Ishikawa (cell line): ENCODE data around the gene INSYN2B.

ENCODE experiments used
- CEBPB ChIP-seq: IDR thresholded peaks from 2 replicates; pipeline ENCODE4 v1.6.1; 2012
- CREB1 ChIP-seq: IDR thresholded peaks from 2 replicates; pipeline ENCODE4 v1.6.1; 2012; ENCODE audit warnings: low read depth
- EGR1 ChIP-seq: IDR thresholded peaks from 2 replicates; pipeline ENCODE4 v1.6.1; 2012
- EP300 ChIP-seq: IDR thresholded peaks from 2 replicates; pipeline ENCODE4 v1.6.1; 2012; ENCODE audit warnings: borderline replicate concordance
- FOXM1 ChIP-seq: IDR thresholded peaks from 2 replicates; pipeline ENCODE4 v1.6.1; 2012; ENCODE audit warnings: low read depth, borderline replicate concordance
- MAX ChIP-seq: IDR thresholded peaks from 2 replicates; pipeline ENCODE4 v1.6.1; 2012
- NFIC ChIP-seq: IDR thresholded peaks from 2 replicates; pipeline ENCODE4 v1.6.1; 2012
- RAD21 ChIP-seq: IDR thresholded peaks from 2 replicates; pipeline ENCODE4 v1.6.1; 2012; ENCODE audit warnings: low read depth
- TAF1 ChIP-seq: IDR thresholded peaks from 2 replicates; pipeline ENCODE4 v1.6.1; 2012; ENCODE audit warnings: low read depth, mild to moderate bottlenecking
- TCF12 ChIP-seq: IDR thresholded peaks from 2 replicates; pipeline ENCODE4 v1.6.1; 2012; ENCODE audit warnings: low read depth
- TEAD4 ChIP-seq: IDR thresholded peaks from 2 replicates; pipeline ENCODE4 v1.6.1; 2012
- YY1 ChIP-seq: IDR thresholded peaks from 2 replicates; pipeline ENCODE4 v1.6.1; 2012; ENCODE audit warnings: low read depth
- ZBTB7A ChIP-seq: IDR thresholded peaks from 2 replicates; pipeline ENCODE4 v1.6.1; 2012; ENCODE audit warnings: low read depth
- TF ChIP-seq, protein P1 (sequence below): IDR thresholded peaks from 2 replicates; pipeline ENCODE4 v1.6.1; 2012
- TF ChIP-seq, protein P2 (sequence below): IDR thresholded peaks from 2 replicates; pipeline ENCODE4 v1.6.1; 2012; ENCODE audit warnings: low read depth, mild to moderate bottlenecking

The INSYN2B gene

DNA sequence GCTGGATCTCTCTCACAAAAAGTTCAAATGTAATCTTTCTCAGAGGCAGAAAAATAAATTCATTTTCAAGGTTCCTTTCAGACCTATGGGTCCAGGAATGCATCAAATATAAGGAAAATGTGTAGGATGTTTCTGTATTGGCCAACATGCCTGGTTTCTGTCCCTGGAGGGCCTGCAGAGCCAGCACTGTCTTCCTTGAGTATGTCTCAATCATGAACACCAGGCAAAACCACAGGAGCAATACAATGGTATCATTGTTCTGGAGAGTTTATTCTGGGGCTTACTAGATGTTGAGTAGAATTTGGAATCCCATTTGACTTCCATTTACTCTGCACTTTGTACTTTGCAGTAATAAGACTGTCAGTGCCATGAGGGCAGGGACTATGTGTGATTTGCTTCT, 23.5 kb downstream of the INSYN2B start:
- TF ChIP-seq, protein P1, sequence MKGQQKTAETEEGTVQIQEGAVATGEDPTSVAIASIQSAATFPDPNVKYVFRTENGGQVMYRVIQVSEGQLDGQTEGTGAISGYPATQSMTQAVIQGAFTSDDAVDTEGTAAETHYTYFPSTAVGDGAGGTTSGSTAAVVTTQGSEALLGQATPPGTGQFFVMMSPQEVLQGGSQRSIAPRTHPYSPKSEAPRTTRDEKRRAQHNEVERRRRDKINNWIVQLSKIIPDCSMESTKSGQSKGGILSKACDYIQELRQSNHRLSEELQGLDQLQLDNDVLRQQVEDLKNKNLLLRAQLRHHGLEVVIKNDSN = no peak

- TF ChIP-seq YY1 (no peak), TAF1 (no peak), CREB1 (no peak), TEAD4 (no peak), EP300 (no peak)
- TF ChIP-seq, protein P2, sequence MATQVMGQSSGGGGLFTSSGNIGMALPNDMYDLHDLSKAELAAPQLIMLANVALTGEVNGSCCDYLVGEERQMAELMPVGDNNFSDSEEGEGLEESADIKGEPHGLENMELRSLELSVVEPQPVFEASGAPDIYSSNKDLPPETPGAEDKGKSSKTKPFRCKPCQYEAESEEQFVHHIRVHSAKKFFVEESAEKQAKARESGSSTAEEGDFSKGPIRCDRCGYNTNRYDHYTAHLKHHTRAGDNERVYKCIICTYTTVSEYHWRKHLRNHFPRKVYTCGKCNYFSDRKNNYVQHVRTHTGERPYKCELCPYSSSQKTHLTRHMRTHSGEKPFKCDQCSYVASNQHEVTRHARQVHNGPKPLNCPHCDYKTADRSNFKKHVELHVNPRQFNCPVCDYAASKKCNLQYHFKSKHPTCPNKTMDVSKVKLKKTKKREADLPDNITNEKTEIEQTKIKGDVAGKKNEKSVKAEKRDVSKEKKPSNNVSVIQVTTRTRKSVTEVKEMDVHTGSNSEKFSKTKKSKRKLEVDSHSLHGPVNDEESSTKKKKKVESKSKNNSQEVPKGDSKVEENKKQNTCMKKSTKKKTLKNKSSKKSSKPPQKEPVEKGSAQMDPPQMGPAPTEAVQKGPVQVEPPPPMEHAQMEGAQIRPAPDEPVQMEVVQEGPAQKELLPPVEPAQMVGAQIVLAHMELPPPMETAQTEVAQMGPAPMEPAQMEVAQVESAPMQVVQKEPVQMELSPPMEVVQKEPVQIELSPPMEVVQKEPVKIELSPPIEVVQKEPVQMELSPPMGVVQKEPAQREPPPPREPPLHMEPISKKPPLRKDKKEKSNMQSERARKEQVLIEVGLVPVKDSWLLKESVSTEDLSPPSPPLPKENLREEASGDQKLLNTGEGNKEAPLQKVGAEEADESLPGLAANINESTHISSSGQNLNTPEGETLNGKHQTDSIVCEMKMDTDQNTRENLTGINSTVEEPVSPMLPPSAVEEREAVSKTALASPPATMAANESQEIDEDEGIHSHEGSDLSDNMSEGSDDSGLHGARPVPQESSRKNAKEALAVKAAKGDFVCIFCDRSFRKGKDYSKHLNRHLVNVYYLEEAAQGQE = no peak
These were observed 24.2 kb downstream of the INSYN2B start for GRCh38 chr5:169956126-169956525.

DNA sequence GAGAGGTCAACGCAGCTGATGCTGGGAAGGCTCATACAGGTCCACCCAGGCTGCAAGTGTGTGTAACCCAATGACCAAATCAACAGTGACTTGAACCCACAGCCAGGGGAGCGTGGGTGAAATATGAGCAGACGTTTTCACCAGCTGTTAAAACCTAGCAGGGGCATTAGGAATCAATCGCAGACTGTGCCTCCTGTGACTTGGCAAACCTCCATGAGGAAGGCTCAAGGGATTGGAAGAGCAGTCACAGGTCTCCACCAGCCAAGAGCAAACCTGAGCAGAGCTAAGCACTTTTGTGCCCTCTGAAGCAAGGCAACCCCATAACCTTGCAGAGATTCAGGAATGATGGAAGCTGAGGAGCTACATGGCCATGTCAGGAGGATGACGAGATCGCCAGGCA, 25.5 kb downstream of the INSYN2B start:
- no peak for TF ChIP-seq MAX

GRCh38 chr5:169950333-169950732, 30.0 kb downstream of the INSYN2B start:
- TF ChIP-seq CEBPB = no peak
- TF ChIP-seq TAF1 = no peak
- no peak for TF ChIP-seq MAX
- TF ChIP-seq YY1 = no peak
- no peak for TF ChIP-seq TCF12
- no peak for TF ChIP-seq RAD21
- TF ChIP-seq NFIC = no peak
- no peak for TF ChIP-seq TEAD4
- TF ChIP-seq, protein P1 = no peak
- no peak for TF ChIP-seq EP300
- TF ChIP-seq, protein P2 = no peak
- no peak for TF ChIP-seq EGR1

- TF ChIP-seq NFIC (no peak), TCF12 (no peak), CREB1 (no peak), YY1 (no peak), TEAD4 (no peak), RAD21 (no peak), EGR1 (no peak), MAX (no peak), FOXM1 (no peak), CEBPB (no peak), ZBTB7A (no peak), TAF1 (no peak), EP300 (no peak)
- TF ChIP-seq, protein P1 = no peak
- TF ChIP-seq, protein P2 = no peak
These were observed 33.5 kb downstream of the INSYN2B start for GRCh38 chr5:169946743-169947295.
